Karpas-422 (cell line): ENCODE results near the gene TRPV5. TPM values are rescaled to one million over a fixed set of nuclear protein-coding genes. Genes with fewer than 3 reads are reported as not detected.

Experiments
- DNase-seq: peaks from one replicate; pipeline ENCODE4 v3.0.0-alpha.2; 2015
- H2AFZ ChIP-seq: fragments of 200-600 bp; sonication (generic); 2 replicates; pipeline ENCODE4 v1.6.1; 2014; ENCODE audit warnings: antibody characterized with exemption, low read length, mixed read lengths
- H3K27ac ChIP-seq: fragments of 200-600 bp; sonication (generic); 2 replicates; pipeline ENCODE4 v1.5.1; 2014; ENCODE audit warnings: mild to moderate bottlenecking, low read length, moderate library complexity
- H3K27me3 ChIP-seq: fragments of 200-600 bp; sonication (generic); 2 replicates; pipeline ENCODE4 v1.6.1; 2014; ENCODE audit warnings: low read length, mixed read lengths
- H3K36me3 ChIP-seq: fragments of 200-600 bp; sonication (generic); 2 replicates; pipeline ENCODE4 v1.6.1; 2014; ENCODE audit warnings: low read length, mixed read lengths; ENCODE audit not compliant: insufficient read depth
- H3K4me1 ChIP-seq: fragments of 200-600 bp; sonication (generic); 2 replicates; pipeline ENCODE4 v1.6.1; 2014; ENCODE audit warnings: mild to moderate bottlenecking, low read length, mixed read lengths
- H3K4me2 ChIP-seq: fragments of 200-600 bp; sonication (generic); 2 replicates; pipeline ENCODE4 v1.6.1; 2014; ENCODE audit warnings: low read length, low read depth, mild to moderate bottlenecking; ENCODE audit not compliant: poor library complexity, severe bottlenecking
- H3K4me3 ChIP-seq: fragments of 200-600 bp; sonication (generic); 2 replicates; pipeline ENCODE4 v1.5.1; 2014; ENCODE audit warnings: mild to moderate bottlenecking, antibody characterized with exemption, low read length, mixed read lengths
- H3K79me2 ChIP-seq: fragments of 200-600 bp; sonication (generic); 2 replicates; pipeline ENCODE4 v1.6.1; 2014; ENCODE audit warnings: mild to moderate bottlenecking, low read length, mixed read lengths
- H3K9ac ChIP-seq: fragments of 200-600 bp; sonication (generic); 2 replicates; pipeline ENCODE4 v1.6.0; 2014; ENCODE audit warnings: low read length
- H3K9me2 ChIP-seq: fragments of 200-600 bp; sonication (generic), shearing (Covaris generic); replicated peaks from 2 replicates; pipeline ENCODE4 v1.6.0; 2014; ENCODE audit warnings: mild to moderate bottlenecking, low read length, moderate library complexity; ENCODE audit not compliant: insufficient read depth
- H3K9me3 ChIP-seq: fragments of 300-700, 200-600 bp; sonication (generic); 2 replicates; pipeline ENCODE4 v1.6.1; 2014; ENCODE audit warnings: low read length, mixed read lengths
- H4K20me1 ChIP-seq: fragments of 200-600 bp; sonication (generic); 2 replicates; pipeline ENCODE4 v1.6.1; 2014; ENCODE audit warnings: mild to moderate bottlenecking, antibody characterized with exemption, low read length, low read depth; ENCODE audit not compliant: insufficient read depth
- total RNA-seq: library from RNA; depleted of rRNA; stranded (reverse); fragments of >200 nt; shearing (Covaris generic); gene quantifications from 2 replicates; pipeline ENCODE4 v1.2.3, GENCODE V29; 2014; ENCODE audit warnings: low replicate concordance; rRNA removed

The TRPV5 gene
- total RNA-seq, 1 experiment from 2014 or later, result not detected

GRCh38 chr7:142862351-142862750, 71.2 kb downstream of the TRPV5 start:
- no peak for DNase-seq
- H3K9me3 ChIP-seq, result no peaks in the 10 kb centered on the region

GRCh38 chr7:142860968-142861367, 72.6 kb downstream of the TRPV5 start:
- Histone ChIP-seq H3K79me2 (no peaks in the 10 kb centered on the region), H3K36me3 (no peaks in the 10 kb centered on the region), H3K4me2 (no peak overlapping the region), H3K9me2 (no peaks in the 10 kb centered on the region), H3K9ac (no peak overlapping the region), H3K4me1 (no peaks in the 10 kb centered on the region), H3K27ac (no peak overlapping the region), H2AFZ (no peak overlapping the region), H3K9me3 (no peaks in the 10 kb centered on the region), H3K27me3 (no peaks in the 10 kb centered on the region), H4K20me1 (no peaks in the 10 kb centered on the region), H3K4me3 (no peak overlapping the region)
- DNase-seq, result no peak

More at GRCh38 chr7:142862351-142862750, 71.2 kb downstream of the TRPV5 start:
- Histone ChIP-seq H3K79me2 (no peaks in the 10 kb centered on the region), H2AFZ (no peak overlapping the region), H3K9me2 (no peaks in the 10 kb centered on the region), H3K4me3 (no peak overlapping the region), H3K27ac (no peak overlapping the region), H3K4me2 (no peak overlapping the region), H3K9ac (no peak overlapping the region), H3K27me3 (no peaks in the 10 kb centered on the region), H3K4me1 (no peaks in the 10 kb centered on the region), H3K36me3 (no peaks in the 10 kb centered on the region), H4K20me1 (no peaks in the 10 kb centered on the region)

- H3K36me3 ChIP-seq, result no peaks in the 10 kb centered on the region
- H3K9me2 ChIP-seq, result no peaks in the 10 kb centered on the region
- H2AFZ ChIP-seq, result no peak overlapping the region
- no peak for DNase-seq
- no peaks in the 10 kb centered on the region for H4K20me1 ChIP-seq
- H3K4me1 ChIP-seq, result no peaks in the 10 kb centered on the region
- no peak overlapping the region for H3K4me2 ChIP-seq
- no peaks in the 10 kb centered on the region for H3K79me2 ChIP-seq
- H3K9me3 ChIP-seq, result no peaks in the 10 kb centered on the region
- no peaks in the 10 kb centered on the region for H3K27me3 ChIP-seq
- no peak overlapping the region for H3K27ac ChIP-seq
- H3K4me3 ChIP-seq, result no peak overlapping the region
- H3K9ac ChIP-seq, result no peak overlapping the region
Observed at GRCh38 chr7:142859829-142860228, 73.7 kb downstream of the TRPV5 start.

- no peak overlapping the region for H3K4me3 ChIP-seq
- H3K36me3 ChIP-seq, result no peaks in the 10 kb centered on the region
- no peaks in the 10 kb centered on the region for H3K9me3 ChIP-seq
- DNase-seq, result no peak
- H3K9me2 ChIP-seq, result no peaks in the 10 kb centered on the region
- no peak overlapping the region for H2AFZ ChIP-seq
- no peaks in the 10 kb centered on the region for H3K27me3 ChIP-seq
- H3K79me2 ChIP-seq, result no peaks in the 10 kb centered on the region
- no peak overlapping the region for H3K27ac ChIP-seq
- H3K4me1 ChIP-seq, result peaks cover 2% of the 10 kb centered on the region
- no peak overlapping the region for H3K9ac ChIP-seq
- no peaks in the 10 kb centered on the region for H4K20me1 ChIP-seq
- no peak overlapping the region for H3K4me2 ChIP-seq
Observed at GRCh38 chr7:142859411-142859810, 74.1 kb downstream of the TRPV5 start.

Other genes starting within 250 kb of the TRPV5 start
- gene PRSS1, start 184.3 kb downstream of the TRPV5 start, total RNA-seq, result not detected in 2 replicates
- not detected in 2 replicates for gene PRSS2, start 162.8 kb downstream of the TRPV5 start, total RNA-seq
- not detected in 2 replicates for gene EPHB6, start 78.7 kb downstream of the TRPV5 start, total RNA-seq
- 0.07 TPM in 1 of 2 replicates, not detected in the other for gene TRPV6, start 48.0 kb downstream of the TRPV5 start, total RNA-seq
- gene LLCFC1, start 5.7 kb upstream of the TRPV5 start, total RNA-seq, result not detected in 2 replicates
- gene KEL, start 28.6 kb upstream of the TRPV5 start, total RNA-seq, result 0.36 TPM in 1 of 2 replicates, not detected in the other
- not detected in 2 replicates for gene OR9A2, start 93.4 kb upstream of the TRPV5 start, total RNA-seq
- not detected in 2 replicates for gene OR6V1, start 118.6 kb upstream of the TRPV5 start, total RNA-seq
- gene PIP, start 198.3 kb upstream of the TRPV5 start, total RNA-seq, result not detected in 2 replicates
- gene TAS2R39, start 249.7 kb upstream of the TRPV5 start, total RNA-seq, result not detected in 2 replicates